Retinal pigment epithelial cell (primary cell): ENCODE measurements around the gene ARNT2.

ENCODE experiments used
- DNase-seq: peaks from one replicate; pipeline ENCODE4 v3.0.0-alpha.2; 2010; ENCODE audit warnings: low read depth
- H3K4me3 ChIP-seq: 2 replicates; pipeline ENCODE4 v1.5.1; 2011; ENCODE audit warnings: mild to moderate bottlenecking, low read length, control low read depth, moderate library complexity
- TF ChIP-seq, protein P1 (sequence below): conservative IDR thresholded peaks from 2 replicates; pipeline ENCODE4 v1.5.1; 2011; ENCODE audit warnings: low read depth, low read length, control low read depth, inconsistent platforms

Gene ARNT2

DNA sequence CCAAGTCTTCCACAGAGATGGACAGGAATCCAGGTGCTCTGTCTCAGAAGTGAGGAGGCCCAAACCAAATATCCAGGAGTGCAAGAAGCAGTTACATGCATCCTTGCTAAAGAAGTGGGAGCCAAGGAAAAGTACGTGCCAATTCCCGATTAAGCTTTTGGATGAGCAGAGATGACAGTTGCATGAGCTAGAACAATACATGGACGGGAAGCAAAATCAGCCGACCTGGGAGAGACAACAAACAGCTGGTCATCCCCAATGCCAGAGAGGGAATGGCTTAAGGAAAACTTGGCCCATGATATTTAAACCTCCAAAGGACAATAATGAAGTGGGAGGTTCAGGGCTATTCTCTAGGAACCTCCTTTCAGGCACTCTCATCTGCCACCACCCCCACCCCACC is 204.9 kb downstream of the ARNT2 start:
- DNase-seq = no peak
- TF ChIP-seq, protein P1, sequence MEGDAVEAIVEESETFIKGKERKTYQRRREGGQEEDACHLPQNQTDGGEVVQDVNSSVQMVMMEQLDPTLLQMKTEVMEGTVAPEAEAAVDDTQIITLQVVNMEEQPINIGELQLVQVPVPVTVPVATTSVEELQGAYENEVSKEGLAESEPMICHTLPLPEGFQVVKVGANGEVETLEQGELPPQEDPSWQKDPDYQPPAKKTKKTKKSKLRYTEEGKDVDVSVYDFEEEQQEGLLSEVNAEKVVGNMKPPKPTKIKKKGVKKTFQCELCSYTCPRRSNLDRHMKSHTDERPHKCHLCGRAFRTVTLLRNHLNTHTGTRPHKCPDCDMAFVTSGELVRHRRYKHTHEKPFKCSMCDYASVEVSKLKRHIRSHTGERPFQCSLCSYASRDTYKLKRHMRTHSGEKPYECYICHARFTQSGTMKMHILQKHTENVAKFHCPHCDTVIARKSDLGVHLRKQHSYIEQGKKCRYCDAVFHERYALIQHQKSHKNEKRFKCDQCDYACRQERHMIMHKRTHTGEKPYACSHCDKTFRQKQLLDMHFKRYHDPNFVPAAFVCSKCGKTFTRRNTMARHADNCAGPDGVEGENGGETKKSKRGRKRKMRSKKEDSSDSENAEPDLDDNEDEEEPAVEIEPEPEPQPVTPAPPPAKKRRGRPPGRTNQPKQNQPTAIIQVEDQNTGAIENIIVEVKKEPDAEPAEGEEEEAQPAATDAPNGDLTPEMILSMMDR = no peak
- H3K4me3 ChIP-seq = no peak overlapping the region

DNA sequence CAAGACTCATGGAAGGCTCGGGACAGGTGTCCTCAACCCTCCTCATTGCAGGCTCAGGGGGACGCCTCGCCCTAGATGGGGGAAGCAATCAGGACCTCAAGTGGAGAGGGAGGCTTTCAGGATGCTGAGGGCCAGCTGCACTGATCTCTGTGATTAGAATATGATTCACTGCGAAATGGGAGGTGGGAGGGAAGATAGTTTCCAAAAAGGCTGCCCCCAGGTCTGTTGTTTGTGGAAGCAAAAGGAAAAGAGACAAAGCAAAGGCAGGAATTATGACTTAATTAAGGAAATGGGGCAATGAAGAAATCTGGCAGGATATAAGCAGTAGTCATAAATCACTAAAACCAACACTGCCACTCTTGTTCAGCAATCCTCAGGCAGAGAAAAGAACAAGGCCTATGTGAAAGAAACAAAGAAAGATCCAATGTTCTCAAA is 205.3 kb downstream of the ARNT2 start:
- TF ChIP-seq, protein P1 = no peak
- DNase-seq = no peak
- no peak overlapping the region for H3K4me3 ChIP-seq

DNA sequence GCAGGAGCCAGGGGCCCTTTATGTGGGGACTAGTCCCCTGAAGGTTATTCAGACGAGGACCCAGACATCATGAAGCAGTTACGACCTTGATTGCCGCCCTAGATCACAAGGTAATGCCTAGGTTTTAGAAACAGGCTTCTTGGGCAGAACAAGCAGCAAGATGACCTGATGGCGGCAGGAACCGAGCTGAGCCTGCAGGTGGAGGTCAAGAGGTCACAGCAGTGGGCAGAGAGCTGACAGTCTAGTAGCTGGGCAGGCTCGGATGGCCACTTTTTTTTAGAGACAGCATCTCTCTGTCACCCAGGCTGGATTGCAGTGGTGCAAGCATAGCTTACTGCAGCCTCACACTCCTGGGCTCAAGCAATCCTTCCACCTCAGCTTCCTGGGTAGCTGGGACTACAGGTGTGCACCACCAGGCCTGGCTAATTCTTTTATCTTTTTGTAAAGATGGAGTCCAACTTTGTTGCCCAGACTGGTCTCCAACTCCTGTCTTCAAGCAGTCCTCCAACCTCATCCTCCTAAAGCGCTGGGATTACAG is 207.4 kb downstream of the ARNT2 start:
- TF ChIP-seq, protein P1 = no peak
- DNase-seq = no peak

DNA sequence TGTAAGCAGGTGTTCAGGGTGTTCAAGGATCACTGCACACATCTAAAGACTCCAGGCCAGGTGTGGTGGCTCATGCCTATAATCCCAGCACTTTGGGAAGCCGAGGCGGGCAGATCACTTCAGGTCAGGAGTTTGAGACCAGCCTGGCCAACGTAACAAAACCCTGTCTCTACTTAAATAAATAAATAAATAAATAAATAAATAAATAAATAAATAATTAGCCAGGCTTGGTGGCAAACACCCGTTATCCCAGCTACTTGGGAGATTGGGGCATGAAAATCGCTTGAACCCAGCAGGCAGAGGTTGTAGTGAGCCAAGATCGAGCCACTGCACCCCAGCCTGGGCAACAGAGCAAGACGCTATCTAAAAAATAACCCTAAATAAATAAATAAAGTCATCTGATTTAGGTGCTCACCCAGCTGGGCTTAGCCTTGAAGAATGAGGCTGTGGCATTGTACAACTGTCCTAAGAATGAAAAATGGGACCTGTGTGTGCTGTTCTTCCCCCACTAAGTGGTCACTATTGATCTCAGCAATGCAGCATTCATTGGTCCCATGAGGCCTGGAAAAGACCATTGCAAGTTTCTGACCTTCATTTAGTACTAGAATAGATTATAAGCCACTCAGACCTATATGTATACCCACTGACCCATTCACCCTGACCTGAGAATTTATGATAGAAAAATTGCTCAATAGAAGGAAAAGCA is 208.1 kb downstream of the ARNT2 start:
- DNase-seq = no peak
- H3K4me3 ChIP-seq = no peak overlapping the region
- TF ChIP-seq, protein P1 = no peak

More for the DNA sequence above, 207.4 kb downstream of the ARNT2 start:
- H3K4me3 ChIP-seq = no peak overlapping the region

DNA sequence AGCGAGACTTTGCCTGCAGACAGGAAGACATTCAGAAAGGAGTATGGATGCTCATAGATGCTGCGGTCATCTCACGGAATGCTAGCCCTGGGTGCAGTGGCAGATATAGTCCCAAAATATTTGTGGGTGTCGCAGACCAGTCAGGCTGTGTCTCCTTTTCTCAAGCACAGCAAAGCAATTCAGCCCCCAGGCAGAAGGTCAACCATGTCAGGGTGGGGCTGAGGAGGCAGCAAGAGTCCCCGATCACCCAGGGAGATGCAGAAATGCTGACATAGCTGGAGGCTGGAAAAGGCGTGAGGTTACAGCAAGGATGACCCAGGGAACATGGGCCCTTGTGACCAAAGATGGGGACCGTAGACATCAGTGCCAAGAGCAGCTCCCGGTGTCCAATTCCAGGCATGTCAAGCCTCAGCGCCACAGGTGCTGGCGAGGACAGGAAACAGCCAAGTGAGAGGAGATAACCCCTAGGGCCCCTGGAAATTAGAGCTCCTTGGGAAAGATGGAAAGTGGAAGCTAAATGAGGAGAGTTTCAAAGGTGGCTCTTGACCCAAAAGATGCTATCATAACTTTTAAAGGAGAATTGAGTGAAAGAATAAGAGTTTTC is 209.7 kb downstream of the ARNT2 start:
- no peak overlapping the region for H3K4me3 ChIP-seq
- no peak for DNase-seq
- TF ChIP-seq, protein P1 = no peak

DNA sequence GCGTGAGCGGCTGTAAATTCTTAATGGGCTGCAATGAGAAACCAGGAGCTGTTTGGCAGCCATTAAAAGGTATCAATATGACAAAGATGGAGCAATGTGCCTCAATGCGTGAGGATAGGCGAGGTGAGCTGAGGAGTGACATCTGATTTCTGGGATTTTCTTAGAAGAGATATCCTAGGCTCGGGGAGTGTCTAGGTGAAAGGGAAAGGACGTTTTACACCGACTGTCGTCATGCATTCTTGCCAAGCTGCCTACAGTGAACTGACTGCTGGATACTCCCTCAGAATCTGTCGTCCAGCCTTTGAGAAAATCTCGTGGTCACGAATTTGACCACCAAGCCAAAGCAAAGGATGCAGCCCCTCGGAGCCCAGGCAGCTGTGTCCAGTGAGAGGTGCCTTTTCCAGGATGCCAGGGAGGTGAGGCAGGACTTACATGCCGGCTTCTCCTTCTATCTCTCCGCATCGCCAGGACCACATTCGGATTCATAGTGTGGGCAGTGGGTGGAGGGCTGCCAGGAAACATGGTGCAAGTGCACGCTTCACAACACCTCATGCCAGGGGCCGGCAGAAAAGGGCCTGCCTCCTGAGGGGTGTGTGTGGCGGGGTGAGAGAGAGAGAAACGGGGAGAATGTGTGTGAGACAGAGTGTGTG is 210.7 kb downstream of the ARNT2 start:
- DNase-seq = no peak
- TF ChIP-seq, protein P1 = no peak
- H3K4me3 ChIP-seq = no peak overlapping the region
